Measurements from ENCODE around the gene SEPTIN12.

DNA sequence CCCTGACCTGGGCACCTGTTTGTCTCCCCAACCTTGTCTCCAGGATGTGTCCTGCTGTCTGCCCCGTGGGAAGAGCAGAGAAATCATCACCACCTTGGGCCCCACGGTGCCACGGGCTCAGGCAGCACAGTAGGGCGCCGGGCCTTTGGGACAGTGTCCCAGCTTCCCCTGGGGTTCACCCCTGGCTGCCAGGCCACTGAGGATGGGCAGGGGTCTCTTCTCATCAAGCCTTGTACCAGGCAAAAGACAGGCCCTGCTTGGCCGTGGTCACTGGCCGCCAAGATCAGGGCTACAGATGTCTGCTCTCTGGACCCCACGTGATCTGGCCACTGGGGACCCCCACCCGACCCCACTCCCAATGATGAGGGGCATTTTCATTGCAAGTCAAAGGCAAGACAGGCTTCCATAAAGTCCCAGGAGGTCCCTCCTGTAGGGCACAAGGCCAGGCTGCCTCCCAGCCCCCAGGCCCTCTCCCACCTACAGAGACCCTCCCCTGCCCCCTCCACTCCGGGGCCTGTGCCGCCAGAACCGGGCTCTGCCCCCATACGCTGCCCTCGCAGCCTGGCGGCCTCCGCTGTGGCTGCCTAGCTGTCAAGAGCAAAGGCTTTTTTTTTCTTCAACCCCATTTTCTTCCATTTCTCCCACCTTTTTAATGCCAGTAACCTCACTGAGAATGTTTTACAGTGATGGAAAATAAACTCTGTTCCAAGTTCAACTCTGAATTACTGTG lies 39.3 kb downstream of the SEPTIN12 start:
- TF ChIP-seq, protein P1, sequence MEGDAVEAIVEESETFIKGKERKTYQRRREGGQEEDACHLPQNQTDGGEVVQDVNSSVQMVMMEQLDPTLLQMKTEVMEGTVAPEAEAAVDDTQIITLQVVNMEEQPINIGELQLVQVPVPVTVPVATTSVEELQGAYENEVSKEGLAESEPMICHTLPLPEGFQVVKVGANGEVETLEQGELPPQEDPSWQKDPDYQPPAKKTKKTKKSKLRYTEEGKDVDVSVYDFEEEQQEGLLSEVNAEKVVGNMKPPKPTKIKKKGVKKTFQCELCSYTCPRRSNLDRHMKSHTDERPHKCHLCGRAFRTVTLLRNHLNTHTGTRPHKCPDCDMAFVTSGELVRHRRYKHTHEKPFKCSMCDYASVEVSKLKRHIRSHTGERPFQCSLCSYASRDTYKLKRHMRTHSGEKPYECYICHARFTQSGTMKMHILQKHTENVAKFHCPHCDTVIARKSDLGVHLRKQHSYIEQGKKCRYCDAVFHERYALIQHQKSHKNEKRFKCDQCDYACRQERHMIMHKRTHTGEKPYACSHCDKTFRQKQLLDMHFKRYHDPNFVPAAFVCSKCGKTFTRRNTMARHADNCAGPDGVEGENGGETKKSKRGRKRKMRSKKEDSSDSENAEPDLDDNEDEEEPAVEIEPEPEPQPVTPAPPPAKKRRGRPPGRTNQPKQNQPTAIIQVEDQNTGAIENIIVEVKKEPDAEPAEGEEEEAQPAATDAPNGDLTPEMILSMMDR (IDR thresholded peaks at IDR 0.05; ENCODE audit: low read length) = no peak
- TF ChIP-seq EZH2phosphoT487 (IDR thresholded peaks at IDR 0.05; ENCODE audit: low read length) (no peak), EZH2 (optimal IDR thresholded peaks at IDR 0.05; ENCODE audit: low read depth, low read length) (no peak)

Measured in MM.1S (cell line).